ENCODE measurements around the gene VPS16.

VPS16 gene

DNA sequence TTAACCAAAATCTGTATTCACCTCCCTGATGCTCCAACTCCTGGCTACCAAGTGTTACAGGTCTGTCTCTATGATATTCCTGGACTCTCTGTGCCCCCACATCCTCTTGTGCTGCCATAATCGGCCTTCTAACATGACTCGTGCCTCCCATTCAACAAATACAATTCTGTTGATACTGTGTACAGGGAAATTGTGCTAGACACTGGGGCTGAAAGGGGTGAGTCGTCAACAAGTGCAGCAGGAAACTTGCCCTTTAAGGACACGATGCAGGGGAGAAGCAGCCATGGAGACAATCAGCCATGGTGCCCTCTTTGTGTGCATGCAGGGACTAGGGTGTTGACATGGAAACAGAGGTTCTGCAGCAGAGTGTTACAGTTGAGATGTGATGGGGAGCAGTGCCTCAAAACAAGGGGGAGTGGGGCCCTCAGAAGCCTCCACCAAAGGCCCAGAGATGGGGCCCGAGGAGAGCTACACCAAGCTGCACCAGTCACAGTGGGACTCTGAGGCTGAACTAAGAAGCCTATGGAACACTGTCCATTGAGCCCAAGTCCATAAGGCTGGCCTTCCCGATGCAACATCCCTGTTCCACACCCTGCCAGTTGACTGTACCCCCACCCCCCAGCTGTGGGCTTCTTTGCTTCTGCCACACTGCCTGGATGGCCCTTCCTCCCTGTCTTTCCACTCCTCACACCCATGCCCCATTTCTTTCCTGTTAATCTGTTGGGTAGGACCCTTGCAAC, 3.2 kb upstream of the VPS16 start:
- DNase-seq: no peak

DNA sequence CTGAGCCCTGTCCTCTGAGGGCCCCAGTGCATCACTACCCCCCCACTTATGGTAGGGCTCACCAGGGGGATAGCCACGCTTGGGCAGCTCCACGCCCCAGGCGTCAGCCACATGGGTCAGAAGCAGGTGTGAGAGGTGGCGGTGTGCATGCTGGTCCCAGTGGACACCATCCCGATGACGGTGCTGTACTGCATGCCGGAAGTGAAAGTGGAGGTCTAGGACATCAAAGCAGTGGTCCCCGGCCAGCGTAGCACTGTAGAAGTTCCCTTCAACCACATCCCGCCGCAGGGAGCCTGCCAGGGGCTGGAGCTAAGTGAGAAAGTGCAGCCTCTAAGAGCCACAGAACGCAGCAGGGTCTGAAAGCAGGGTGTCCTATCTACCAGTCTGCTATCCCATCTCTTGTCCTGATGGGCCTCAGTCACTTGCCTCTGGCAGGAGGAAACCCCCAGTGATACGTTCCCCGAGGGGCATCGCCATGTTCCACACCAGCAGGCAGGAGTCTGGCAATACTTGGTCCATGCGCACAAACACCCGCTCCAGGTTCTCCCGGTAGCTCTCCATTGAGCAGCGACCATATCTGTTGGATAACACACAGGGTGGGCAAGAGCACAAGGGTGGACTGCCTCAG, 2.3 kb upstream of the VPS16 start:
- DNase-seq: no peak

DNA sequence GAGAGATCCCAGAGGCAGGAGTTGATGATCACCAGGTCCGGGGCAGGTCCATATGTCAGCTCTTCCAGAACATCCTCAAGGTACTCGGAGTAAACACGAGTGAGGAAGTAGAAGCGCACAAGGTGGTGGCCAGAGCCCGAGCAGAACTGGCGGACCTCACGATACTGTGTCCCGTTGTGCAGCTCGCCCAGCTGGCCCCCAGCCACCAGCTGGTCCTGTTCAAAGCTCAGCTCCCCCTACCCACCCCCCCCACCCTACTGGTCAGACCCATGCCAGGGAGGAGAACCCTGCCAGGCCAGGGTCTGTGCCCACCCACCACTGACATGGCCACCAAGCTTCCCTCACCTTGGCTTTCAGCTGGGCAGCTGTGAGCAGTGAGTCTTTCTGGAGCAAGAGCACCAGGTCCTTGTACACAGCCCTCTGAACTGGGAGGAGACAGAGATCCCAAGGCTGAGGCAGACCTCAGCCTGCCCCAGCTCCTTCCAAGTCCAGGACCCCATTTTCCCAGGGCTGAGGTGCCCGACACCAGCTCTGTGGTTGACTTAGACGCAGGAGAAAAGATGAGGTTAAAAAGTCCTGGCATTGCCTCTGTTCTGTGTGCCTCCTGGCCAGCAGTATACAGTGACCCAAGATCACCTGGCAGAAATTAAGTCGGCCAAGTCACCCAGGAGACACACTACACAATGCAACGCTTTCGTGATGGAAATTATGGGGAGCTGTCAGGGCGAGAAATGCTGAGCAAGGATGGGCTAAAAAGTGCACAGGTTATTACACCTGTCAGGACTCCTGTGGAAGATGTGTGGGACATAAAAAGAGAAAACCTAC, 1.5 kb upstream of the VPS16 start:
- DNase-seq: no peak

GRCh38 chr20:2839732-2840137, 810 bp upstream of the VPS16 start:
- DNase-seq: no peak

GRCh38 chr20:2840967-2841531, 504 bp downstream of the VPS16 start:
- DNase-seq: peak; percentile 36

DNA sequence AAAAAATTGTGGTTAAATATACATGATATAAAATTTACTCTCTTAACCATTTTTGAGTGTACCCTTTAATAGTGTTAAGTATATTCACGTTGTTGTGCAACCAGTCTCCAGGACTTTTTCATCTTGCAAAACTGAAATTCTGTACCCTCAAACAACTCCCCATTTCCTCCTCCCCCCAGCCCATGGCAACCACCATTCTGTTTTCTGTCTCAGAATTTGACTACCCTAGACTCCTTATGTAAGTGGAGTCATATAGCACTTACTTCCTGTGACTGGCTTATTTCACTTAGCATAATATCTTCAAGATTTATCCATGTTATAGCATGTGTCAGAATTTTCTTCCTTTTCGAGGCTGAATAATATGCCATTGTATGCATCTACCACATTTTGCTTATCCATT, 5.1 kb downstream of the VPS16 start:
- DNase-seq: no peak

DNA sequence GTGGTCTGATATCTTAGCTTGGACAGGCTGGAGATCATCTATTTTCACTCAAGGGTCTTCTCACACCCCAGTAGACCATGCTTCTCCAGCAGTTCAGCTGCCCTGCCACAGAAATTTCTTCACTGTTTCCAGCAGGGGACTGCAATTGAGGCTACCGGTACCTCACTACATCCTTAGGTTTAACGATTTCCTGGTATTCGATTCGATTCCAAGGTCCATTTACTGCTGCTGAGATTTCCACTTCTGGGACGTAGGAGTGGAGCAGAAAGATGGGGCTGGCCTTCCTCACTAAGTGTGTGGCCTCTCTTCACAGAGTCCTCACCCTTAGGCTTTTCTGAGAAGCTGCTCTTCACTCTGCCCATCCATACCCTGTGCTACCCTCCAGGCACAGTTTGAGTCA, 6.2 kb downstream of the VPS16 start:
- no peak for DNase-seq

DNA sequence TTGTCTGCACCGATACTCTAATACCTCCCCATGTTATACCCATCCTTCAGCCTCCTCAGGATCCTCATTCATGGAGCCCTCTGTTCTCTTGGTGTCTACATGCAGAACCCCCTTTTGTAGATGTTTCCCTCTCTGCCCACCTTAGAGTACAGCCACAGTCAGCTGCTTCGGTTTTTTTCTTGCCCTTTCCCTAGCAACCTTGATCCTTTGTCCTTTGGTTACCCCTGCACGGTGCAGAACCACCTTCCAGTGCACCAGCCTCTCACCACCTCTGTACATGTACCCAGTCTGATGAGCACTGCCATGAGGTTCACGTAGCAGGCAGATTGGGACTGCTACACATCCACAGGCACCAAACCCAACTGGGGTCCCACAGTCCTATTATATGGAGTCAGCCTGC, 7.3 kb downstream of the VPS16 start:
- DNase-seq: no peak

DNA sequence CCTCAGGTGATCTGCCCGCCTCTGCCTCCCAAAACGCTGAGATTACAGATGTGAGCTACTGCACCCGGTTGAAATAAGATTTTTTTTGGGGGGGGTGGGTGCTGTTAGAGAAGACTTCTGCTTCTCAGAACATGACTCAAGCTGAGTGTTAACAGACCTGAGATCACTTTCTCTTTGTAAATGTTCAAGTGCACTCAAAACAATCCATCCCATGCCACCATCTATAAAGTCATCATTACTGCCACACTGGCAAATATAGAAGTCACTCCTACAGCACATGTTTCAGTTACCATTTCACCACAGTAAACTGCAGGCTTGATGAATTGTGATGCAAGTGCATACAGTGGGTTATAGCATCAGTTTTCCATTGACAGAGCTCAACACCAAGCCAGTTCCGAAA, 9.0 kb downstream of the VPS16 start:
- DNase-seq: no peak

DNA sequence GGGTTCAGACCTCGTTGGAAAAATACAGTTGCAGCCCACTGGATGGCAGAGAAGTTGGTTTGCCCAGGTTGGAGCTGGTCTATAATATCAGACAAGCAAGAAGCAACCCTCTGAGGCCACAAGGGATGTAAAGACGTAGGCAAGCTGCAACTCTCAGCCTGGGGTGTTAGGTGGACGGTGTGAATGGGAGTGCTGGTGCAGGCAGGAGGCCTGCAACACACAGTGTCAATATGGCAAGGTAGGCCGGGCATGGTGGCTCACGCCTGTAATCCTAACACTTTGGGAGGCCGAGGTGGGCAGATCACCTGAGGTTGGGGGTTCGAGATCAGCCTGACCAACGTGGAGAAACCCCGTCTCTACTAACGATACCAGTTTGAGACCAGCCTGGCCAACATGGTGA, 10.5 kb downstream of the VPS16 start:
- no peak for DNase-seq

GRCh38 chr20:2858591-2858990, 18.0 kb downstream of the VPS16 start:
- DNase-seq: no peak

- DNase-seq: no peak
Observed at GRCh38 chr20:2859330-2860121, 19.0 kb downstream of the VPS16 start.

DNA sequence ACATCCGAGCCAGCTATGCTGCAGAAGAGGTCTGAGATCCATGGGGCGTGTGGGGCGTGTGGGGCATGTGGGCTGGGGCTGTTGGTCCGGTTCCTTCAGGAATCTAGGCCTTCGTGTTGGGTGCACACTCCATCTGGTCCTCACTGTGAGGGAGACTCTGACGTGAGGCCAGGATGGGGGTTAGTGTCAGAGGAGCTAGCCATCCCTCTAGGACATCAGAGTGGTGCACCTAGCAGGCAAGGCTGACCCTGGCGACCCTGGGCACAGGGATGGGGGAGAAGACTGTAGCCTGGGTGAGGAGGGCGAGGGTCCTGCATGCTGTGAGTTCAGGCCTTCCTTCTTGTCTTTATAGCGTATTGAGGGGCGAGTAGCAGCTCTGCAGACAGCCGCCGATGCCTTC, 24.1 kb downstream of the VPS16 start:
- no peak for DNase-seq

DNA sequence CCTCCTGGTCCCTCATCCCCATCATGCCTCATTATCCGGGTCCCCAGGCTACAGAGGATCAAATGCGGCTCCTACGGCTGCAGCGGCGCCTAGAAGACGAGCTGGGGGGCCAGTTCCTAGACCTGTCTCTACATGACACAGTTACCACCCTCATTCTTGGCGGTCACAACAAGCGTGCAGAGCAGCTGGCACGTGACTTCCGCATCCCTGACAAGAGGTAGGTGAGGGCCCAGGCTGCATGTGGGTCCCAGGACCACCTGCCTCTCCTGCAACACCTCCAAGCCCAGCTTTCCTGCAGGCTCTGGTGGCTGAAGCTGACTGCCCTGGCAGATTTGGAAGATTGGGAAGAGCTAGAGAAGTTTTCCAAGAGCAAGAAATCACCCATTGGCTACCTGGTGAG, 24.6 kb downstream of the VPS16 start:
- DNase-seq: no peak

DNA sequence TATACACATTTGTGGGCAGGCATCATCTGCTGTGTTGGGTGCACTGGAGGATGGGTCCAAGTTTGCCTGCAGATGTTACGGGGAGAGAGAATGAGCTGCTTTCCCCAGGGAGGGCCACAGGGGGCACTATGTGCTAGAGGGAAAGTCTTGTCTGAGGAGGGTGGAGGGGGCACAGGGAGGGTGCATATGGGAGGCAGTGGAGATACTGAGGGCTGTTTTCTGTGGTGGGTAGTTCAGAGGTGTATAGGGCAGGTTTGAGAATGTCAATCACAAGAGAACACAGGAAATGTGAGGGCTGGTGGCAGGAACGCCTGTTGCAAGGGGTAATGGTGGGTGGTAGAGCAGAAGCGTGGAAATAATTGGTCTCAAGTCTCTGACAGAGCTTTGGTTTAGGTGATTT, 25.1 kb downstream of the VPS16 start:
- DNase-seq: peak; percentile 36

- DNase-seq: no peak
Observed at GRCh38 chr20:2866236-2866635, 25.7 kb downstream of the VPS16 start.

DNA sequence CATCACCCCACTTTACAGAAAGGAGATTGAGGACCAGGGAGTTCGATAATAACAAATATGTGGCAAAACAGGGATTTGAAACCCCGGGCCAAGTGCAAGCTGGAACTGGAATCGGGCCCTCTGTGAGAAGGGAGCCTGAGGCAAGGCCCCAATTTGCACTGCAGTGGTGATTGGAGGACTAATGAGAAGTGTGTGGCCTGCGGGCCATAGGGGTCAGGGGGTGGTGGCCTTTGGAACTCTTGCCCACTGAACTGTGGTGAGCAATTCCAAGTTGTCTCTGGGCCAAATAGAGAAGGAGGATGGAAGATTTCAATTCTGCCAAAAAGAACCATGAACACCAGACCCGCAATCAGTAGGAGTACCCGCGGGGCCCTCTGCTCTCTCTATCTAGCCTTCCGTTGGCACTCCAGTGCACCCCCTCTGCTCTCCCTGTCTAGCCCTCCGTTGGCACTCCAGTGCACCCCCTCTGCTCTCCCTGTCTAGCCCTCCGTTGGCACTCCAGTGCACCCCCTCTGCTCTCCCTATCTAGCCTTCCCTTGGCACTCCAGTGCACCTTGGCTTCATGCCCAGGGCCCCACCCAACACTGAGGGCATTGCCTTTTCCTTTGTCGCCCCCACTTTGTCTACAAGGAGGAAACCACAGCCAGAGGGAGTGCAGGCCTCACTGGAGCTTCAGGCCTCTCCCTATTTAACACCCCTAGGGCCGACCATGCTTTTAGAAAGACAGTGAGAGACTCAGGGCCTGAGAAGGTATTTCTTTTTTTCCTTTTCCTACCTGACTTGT, 26.7 kb downstream of the VPS16 start:
- DNase-seq: no peak

DNA sequence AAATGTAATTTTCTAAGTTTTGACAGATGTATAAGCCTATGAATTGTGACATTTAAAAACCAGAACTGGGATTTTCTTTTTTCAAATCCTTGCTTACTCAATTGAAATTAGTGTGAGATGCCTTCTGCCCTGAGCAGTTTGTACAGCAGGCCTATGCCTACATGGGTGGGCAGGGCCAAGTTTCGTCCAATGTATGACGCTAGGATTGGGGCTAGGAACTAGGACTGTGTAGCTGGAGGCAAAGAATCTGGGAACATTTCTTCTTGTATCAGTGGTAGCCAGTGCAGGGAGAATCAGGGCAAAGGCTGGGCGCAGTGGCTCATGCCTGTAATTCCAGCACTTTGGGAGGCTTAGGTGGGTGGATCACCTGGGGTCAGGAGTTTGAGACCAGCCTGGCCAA, 28.8 kb downstream of the VPS16 start:
- DNase-seq: no peak

GRCh38 chr20:2871111-2871465, 30.5 kb downstream of the VPS16 start:
- no peak for DNase-seq

DNA sequence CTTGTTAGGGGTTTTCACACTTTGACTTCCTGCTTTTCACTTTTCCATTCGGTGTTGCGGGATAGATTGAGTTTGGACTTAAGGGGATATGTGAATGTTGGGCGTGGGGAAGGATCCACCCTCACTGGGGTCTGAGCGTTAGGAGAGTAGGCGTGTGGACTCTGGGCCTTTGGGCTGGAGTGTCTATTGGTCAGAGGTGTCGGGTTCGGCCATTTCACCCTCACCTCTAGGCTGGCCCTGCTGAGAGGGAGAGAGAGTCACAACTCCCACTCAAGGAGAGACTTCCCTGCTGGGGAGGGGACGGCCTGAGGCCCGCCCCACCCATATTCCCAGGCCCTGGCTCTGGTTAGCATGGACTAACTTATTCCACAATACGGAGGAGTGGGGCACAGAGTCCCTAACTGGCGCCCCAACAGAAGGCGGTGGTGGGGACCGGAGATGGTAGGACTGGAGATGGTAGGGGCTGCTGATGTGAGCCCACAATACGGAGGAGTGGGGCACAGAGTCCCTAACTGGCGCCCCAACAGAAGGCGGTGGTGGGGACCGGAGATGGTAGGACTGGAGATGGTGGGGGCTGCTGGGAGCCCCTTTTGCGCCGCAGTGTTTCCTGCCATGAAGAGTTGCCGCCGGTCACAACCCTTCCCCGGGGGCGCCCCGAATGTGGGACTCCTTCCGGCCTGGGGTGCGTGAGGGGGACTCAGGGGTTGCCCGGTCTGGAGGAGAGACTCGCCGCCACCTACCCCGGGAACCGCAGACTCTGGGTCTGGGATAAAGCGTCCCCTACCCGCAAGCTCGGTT, 31.3 kb downstream of the VPS16 start:
- DNase-seq: no peak

GRCh38 chr20:2872459-2873009, 32.0 kb downstream of the VPS16 start:
- DNase-seq: peak; percentile 73

Measured in stimulated activated CD4-positive, alpha-beta T cell treated with anti-CD3 and anti-CD28 coated beads, Interleukin-12 subunit alpha, Interleukin-12 subunit beta, amount 100 ng/mL, for 4 hours (primary cell).